Adipose tissue (tissue), 3 donors: ENCODE results near the gene CXCL1. TPM values are rescaled to one million over a fixed set of nuclear protein-coding genes. Genes with fewer than 3 reads are reported as not detected.
"Not testable (repeated sequence)": the region's sequence is repeated elsewhere in the genome, so short reads cannot be mapped to it uniquely, and the experiment has no call there.

Source experiments
- H3K27ac ChIP-seq: one replicate; pipeline ENCODE4 v1.5.1; 2013; ENCODE audit warnings: low read depth, low read length
- WGBS, 3 donors: extraction: QIAGEN DNeasy Blood & Tissue Kit; methylation state at CpG; one replicate each; pipeline ENCODE4 v1.1.7; 2013; 5-methylcytosine and 5-hydroxymethylcytosine counted together
- polyA plus RNA-seq, 3 donors: library from polyadenylated mRNA; stranded (reverse); fragments of 200-250 nt; gene quantifications; one replicate each; pipeline ENCODE4 v1.2.3, GENCODE V29; 2013
- donor health status: healthy with polysubstance abuse.
- donor health status: Bipolar disorder and iron deficiency.
- donor health status: healthy.

CXCL1 gene
- polyA plus RNA-seq, 3 donors: 4.4 to 277 (median 6.7) TPM

- no peak overlapping the region for H3K27ac ChIP-seq
- WGBS, 3 donors: 69 to 85% (median 78%) methylated on average over 3 of the region's 3 CpGs
These were observed 1.1 kb downstream of the CXCL1 start for GRCh38 chr4:73870260-73870659.

- H3K27ac ChIP-seq: no peak overlapping the region
- 58 to 85% (median 79%) methylated on average over 1 of the region's 1 CpG for WGBS, 3 donors
These were observed 1.6 kb downstream of the CXCL1 start for GRCh38 chr4:73870768-73871167.

- WGBS, 3 donors: 88 to 90% (median 90%) methylated on average over 6 of the region's 6 CpGs
These were observed 2.5 kb downstream of the CXCL1 start for GRCh38 chr4:73871511-73872310.

GRCh38 chr4:73872316-73873108 lies 3.3 kb downstream of the CXCL1 start:
- WGBS, 3 donors: 37 to 91% (median 43%) methylated on average over 2 of the region's 2 CpGs
- no peak overlapping the region for H3K27ac ChIP-seq

More at GRCh38 chr4:73871511-73872310, 2.5 kb downstream of the CXCL1 start:
- no peak overlapping the region for H3K27ac ChIP-seq

- 41 to 82% (median 50%) methylated on average over 2 of the region's 2 CpGs for WGBS, 3 donors
- no peak overlapping the region for H3K27ac ChIP-seq
These were observed 5.2 kb downstream of the CXCL1 start for GRCh38 chr4:73874386-73874785.

GRCh38 chr4:73875401-73875800 lies 6.2 kb downstream of the CXCL1 start:
- no peak overlapping the region for H3K27ac ChIP-seq
- WGBS, 3 donors: 89 to 94% (median 93%) methylated on average over 1 of the region's 1 CpG

- 32 to 94% (median 58%) methylated on average over 1 of the region's 1 CpG for WGBS, 3 donors
- no peak overlapping the region for H3K27ac ChIP-seq
These were observed 14.1 kb downstream of the CXCL1 start for GRCh38 chr4:73883306-73883705.

- 69 to 86% (median 73%) methylated on average over 4 of the region's 4 CpGs for WGBS, 3 donors
These were observed 16.5 kb downstream of the CXCL1 start for GRCh38 chr4:73885574-73886267.

GRCh38 chr4:73891326-73891725 lies 22.1 kb downstream of the CXCL1 start:
- H3K27ac ChIP-seq: no peak overlapping the region
- 32 to 78% (median 75%) methylated on average over 4 of the region's 4 CpGs for WGBS, 3 donors

More at GRCh38 chr4:73885574-73886267, 16.5 kb downstream of the CXCL1 start:
- no peak overlapping the region for H3K27ac ChIP-seq

GRCh38 chr4:73891739-73892405 lies 22.7 kb downstream of the CXCL1 start:
- H3K27ac ChIP-seq: no peak overlapping the region
- WGBS, 3 donors: 77 to 100% (median 93%) methylated on average over 1 of the region's 1 CpG

- 50 to 87% (median 73%) methylated on average over 3 of the region's 3 CpGs for WGBS, 3 donors
These were observed 23.8 kb downstream of the CXCL1 start for GRCh38 chr4:73892966-73893365.

GRCh38 chr4:73894001-73894400 lies 24.8 kb downstream of the CXCL1 start:
- WGBS, 3 donors: 38 to 78% (median 56%) methylated on average over 2 of the region's 2 CpGs
- H3K27ac ChIP-seq: no peak overlapping the region

More at GRCh38 chr4:73892966-73893365, 23.8 kb downstream of the CXCL1 start:
- no peak overlapping the region for H3K27ac ChIP-seq

GRCh38 chr4:73895201-73896175 lies 26.3 kb downstream of the CXCL1 start:
- 66 to 71% (median 68%) methylated on average over 9 of the region's 9 CpGs for WGBS, 3 donors
- no peak overlapping the region for H3K27ac ChIP-seq

GRCh38 chr4:73896416-73896815 lies 27.2 kb downstream of the CXCL1 start:
- 92 to 95% (median 93%) methylated on average over 2 of the region's 2 CpGs for WGBS, 3 donors
- no peak overlapping the region for H3K27ac ChIP-seq

- WGBS, 3 donors: 52 to 58% (median 54%) methylated on average over 4 of the region's 4 CpGs
- H3K27ac ChIP-seq: no peak overlapping the region
These were observed 28.4 kb downstream of the CXCL1 start for GRCh38 chr4:73897380-73898136.

GRCh38 chr4:73899338-73899737 lies 30.1 kb downstream of the CXCL1 start:
- H3K27ac ChIP-seq: not testable (repeated sequence)
- 41 to 79% (median 78%) methylated on average over 3 of the region's 3 CpGs for WGBS, 3 donors

GRCh38 chr4:73901031-73901430 lies 31.8 kb downstream of the CXCL1 start:
- no peak overlapping the region for H3K27ac ChIP-seq
- 83 to 88% (median 86%) methylated on average over 5 of the region's 5 CpGs for WGBS, 3 donors
